ENCODE measurements around the gene AKR7A3. TPM values are rescaled to one million over a fixed set of nuclear protein-coding genes. Genes with fewer than 3 reads are reported as not detected.
A peak's percentile ranks its signal among the peaks of the same experiment; 100 is the strongest.
"Not testable (repeated sequence)": the region's sequence is repeated elsewhere in the genome, so short reads cannot be mapped to it uniquely, and the experiment has no call there.

Gene AKR7A3
- total RNA-seq, 1 donor from 2014 or later = 0.55 TPM

DNA sequence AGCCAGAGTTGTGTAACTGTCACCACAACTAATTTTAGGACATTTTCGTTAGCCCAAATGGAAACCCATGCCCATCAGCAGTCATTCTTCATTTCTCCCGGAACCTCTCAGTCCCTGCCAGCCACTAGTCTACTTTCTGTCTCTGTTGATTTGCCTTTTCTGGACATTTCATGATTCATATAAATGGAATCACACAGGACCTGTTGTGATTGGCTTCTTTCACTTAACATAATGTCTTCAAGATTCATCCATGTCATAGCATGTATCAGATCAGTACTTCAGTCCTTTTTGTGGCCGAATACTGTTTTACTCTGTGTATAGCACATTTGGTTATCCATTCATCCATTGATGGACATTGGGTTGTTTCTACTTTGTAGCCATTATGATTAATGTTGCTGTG, 30.6 kb upstream of the AKR7A3 start:
- DNase-seq (ENCODE audit: low read depth) = no peak

- DNase-seq (ENCODE audit: low read depth) = no peak
Measured at GRCh38 chr1:19317126-19317910, 28.7 kb upstream of the AKR7A3 start.

DNA sequence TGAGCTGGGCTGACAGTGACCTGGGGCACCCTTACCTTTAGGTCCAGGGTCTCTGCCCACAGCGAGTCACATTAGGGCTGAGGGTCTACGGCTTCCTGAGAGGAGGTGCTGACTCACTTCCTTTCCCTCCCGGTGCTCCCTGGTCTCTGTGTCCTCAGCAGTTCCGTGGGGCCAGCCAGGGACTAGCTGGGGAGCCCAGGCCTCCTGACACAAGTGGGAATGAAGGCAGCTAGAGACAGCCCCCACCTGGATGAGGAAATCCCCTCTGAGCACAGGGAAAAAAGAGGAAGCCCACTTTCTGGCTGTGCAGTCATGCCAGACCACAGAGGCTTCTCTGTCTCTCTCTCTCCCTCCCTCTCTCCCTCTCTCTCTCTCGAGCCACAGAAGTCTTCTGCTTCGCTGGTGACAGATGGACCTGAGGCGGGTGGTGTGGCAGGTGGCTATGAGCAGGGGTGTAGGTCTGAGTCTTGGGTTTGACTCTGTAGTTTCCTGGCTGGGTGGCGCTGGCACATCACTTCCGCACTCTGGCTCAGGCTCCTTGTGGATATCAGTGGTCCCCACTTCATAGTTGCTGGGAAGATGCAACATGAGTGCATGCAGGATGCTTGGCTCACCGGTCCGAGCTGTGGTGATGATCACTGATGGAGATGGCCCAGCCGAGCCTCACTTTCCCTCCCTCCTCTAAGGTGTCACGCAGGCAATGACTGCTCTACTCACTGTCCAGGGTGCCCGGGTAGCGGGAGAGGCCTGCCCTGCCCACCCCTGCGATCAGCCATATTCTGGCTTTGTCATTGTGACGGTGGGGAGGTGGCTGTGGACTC, 27.0 kb upstream of the AKR7A3 start:
- DNase-seq (ENCODE audit: low read depth) = peak; percentile 35

DNA sequence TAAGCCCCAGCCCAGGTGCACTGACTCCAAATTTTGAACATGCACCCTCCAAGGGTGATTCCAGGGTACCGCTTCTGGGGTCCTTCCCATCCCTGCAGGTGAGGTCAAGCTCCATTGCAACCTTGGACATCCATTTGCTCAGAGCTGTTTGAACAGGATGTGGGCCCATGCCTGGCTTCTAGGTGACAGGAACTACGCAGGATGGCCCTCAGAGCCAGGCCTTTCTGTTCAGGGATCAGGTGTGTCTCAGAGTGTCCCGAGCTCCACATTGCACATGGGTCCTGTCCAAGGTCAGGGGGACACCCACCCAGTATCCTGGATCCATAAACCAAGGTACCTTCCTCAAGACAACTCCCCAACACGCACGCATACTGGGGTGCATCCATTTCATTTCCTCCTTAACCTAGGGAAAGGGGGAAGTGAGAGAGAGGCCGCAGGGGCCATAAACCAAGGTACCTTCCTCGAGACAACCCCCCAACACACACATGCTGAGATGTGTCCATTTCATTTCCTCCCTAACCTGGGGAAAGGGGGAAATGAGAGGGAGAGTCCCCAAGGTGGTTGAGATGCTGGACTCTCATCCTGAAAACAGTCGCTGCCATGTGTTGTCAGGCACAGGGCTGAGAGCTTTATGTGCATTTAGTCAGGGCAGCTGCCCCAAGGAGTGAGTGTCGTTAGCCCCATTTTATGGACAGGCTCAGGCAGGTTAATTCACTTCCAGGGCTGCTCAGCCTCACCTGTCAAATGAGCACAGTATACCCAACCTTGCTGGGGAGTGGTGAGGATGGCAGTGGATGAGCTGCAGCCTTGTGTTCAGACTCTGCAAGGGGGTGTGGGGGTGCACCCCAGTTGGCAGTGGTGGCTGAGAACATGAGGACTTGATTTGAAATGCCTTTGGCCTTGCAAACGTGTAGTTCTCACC, 25.7 kb upstream of the AKR7A3 start:
- DNase-seq (ENCODE audit: low read depth) = no peak

- no peak for DNase-seq (ENCODE audit: low read depth)
Measured at GRCh38 chr1:19313636-19313959, 25.0 kb upstream of the AKR7A3 start.

GRCh38 chr1:19312782-19313635, 24.4 kb upstream of the AKR7A3 start:
- DNase-seq (ENCODE audit: low read depth) = peak; percentile 36

DNA sequence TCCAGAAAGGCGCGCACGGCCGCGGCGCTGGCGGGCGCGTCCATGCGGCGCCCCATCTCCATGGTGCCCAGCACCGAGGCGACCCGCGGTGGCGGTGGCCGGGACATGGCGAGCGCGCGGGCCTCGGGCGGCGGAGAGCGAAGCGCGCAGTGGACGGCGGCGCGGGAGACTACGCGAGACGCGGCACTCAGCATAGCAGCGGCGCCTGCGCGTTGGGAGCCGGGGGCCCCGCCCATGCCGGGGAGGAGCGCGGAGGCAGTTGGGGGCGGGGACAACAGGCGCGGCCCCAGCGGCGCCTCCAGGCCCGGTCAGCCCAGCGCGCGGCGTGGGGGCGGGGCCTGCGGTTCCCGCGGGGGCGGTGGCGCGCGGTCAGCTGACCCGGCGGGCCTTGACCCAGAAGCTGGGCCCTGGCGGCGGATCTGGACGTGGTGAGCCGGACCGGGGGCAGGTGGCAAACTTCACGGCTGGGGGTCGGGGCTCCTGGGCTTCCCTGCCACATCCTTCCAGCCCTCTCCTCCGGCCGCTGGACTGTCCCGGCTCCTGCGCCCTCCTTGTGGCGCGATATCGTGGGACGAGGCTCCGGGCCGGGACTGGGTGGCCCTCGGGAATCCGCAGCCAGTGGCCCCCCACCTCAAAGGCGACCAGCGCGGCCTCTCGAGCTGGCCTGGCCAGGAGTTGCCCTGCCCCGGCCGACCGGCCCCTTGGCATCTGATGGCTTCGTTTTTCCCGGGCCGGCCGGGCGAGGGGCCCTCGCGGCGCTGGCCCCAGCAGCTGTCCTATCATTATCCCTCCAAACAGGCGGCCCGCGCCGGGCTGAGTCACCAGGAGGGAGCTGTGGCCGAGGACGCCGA, 23.6 kb upstream of the AKR7A3 start, which contains the start of the genes AKR7A2 and SLC66A1:
AKR7A2 (minus strand) TSS at position 214 of the 851 bp plus-strand sequence; CDS start at position 194, 20 bp downstream.
SLC66A1 (plus strand) TSS at position 396 of the 851 bp plus-strand sequence. CDS start 5,352 bp downstream, outside the sequence.
- DNase-seq (ENCODE audit: low read depth) = peak; percentile 62

DNA sequence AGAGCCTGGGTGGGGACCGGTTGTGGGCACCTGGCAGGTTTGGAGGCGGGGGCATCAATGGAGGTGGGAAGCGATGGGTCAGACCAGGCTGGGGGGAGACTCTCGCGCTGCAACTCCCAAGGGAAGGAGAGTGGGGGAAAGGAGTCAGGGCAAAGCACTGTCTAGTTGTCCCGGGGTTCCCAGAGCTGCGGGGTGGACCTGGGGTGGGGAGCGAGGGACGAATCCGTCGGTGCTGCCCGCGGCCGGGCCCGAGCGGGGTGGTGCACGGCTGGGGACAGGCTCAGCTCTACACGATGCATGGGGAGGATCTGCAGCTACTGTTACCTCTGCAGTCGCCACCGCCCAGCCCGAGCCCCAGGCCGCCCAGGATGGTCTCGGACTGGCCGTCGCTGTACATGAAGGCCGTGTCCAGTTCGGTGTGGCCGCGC, 22.9 kb upstream of the AKR7A3 start:
- DNase-seq (ENCODE audit: low read depth) = no peak

GRCh38 chr1:19310720-19311502, 22.3 kb upstream of the AKR7A3 start:
- peak; percentile 23 for DNase-seq (ENCODE audit: low read depth)

DNA sequence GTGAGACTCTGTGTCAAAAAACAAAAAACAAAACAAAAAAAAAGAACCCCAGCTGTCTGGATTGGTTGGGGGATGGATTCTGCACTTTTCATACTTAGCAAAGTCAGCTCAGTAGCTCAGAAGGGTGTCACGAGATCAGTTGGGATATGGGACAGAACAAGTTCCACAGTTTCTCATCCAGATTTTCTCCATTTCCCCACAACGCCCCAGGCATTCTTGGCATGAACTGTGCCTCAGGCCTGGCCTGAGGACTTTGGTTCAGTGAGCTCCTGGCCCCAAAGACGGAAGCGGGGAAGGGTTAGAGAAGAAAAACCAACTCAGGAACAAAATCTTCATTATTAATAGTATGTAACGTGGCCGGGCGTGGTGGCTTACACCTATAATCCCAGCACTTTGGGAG, 21.5 kb upstream of the AKR7A3 start:
- DNase-seq (ENCODE audit: low read depth) = no peak

DNA sequence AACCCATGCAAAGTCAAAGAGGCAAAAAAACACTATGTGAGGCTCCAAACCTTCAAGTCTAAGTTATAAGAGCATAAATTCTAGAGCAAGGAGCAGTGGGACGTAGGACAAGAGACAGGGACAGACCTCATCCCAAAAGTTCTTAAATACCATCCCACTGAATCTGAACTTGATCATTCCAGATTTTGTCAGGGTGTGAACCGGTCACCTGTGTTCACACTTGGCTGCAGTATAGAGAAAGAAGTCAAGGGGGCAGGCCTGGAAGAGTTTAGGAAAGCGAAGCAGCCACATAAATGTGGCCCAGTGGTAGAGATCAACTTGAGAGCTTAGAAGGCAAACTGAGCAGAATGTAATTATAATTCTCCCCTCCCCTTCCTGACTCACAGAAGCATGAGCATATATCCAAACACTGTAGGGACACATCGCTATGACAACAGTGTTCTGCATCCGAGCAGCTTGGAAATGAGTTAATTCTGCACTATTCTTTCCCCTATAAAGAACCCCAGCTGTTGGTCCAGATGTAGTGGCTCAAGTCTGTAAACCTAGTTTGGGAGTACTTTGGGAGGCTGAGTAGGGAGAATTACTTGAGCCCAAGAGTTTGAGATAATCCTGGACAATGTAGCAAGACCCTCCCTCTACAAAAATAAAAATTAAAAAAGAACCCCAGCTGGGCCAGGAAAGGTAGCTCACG, 20.7 kb upstream of the AKR7A3 start:
- DNase-seq (ENCODE audit: low read depth) = peak; percentile 69

GRCh38 chr1:19308509-19308907, 19.9 kb upstream of the AKR7A3 start:
- DNase-seq (ENCODE audit: low read depth) = no peak

- DNase-seq (ENCODE audit: low read depth) = no peak
Measured at GRCh38 chr1:19307794-19308508, 19.4 kb upstream of the AKR7A3 start.

- DNase-seq (ENCODE audit: low read depth) = no peak
Measured at GRCh38 chr1:19306941-19307340, 18.4 kb upstream of the AKR7A3 start.

DNA sequence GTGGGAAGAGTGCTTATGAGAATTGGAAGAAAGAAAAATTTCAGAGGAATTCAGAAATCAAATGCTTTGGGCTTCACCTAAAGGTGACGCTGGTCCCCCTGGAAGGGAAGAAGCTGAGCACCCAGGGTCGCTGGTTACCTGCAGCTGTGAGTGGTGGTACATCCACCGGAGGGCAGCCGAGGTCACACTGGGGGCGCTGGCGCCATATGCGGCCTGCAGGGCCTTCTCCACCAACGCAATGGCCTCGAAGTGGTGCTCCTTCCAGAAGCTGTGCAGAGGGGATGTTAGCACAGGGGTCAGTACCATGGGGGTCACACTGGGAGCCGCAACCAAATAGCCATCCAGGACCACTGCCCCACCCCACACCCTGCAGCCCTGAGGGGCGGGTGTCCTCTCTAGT, 17.3 kb upstream of the AKR7A3 start:
- no peak for DNase-seq (ENCODE audit: low read depth)

- DNase-seq (ENCODE audit: low read depth) = not testable (repeated sequence)
Measured at GRCh38 chr1:19304081-19304480, 15.5 kb upstream of the AKR7A3 start.

- no peak for DNase-seq (ENCODE audit: low read depth)
Measured at GRCh38 chr1:19300211-19300610, 11.6 kb upstream of the AKR7A3 start.

GRCh38 chr1:19294638-19295037, 6.1 kb upstream of the AKR7A3 start:
- no peak for DNase-seq (ENCODE audit: low read depth)

Data from renal cortical epithelial cell (primary cell).